ENCODE measurements around the gene SLC50A1.

DNA sequence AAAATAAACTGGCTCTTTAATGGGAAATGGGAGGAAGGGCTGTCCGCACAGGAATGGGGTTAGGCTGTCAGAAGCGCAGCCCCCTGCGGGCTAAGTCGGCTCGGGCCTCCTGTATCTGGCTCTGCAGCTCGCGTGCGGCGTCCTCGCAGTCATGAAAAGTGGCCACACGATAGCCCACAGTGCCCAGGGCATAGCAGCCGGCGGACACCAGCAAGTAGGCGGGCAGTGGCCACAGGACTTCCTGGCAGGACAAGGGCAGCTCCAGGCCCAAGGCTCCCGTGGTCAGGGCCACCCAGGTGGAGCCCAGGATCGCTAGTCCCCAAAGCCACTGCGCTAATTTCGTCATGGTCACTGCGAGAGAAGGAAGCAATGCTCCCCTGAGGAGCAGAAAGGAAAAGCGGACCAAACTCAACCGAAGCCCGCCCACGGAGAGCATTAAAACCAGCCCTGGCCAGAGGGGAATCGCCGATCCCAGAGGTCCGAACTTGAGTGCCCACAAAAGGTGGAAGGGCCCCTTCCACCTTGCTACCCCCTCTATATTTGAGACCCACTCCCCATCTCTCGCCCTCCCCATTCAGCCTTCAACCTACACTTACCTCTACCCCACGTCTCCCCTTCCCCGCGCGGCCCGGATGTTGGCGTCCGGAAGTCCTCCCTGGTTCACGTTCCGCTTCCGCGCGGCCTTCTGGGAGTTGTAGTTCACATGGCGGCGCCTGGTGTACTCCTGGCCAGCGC is 4.4 kb downstream of the SLC50A1 start, which contains the start of gene DPM3:
- TF ChIP-seq POLR2AphosphoS5 (IDR thresholded peaks at IDR 0.05; ENCODE audit: insufficient read depth in 1 of 2, low read depth in 1 of 2) (peak; percentile 90 to 94), POLR2A (IDR thresholded peaks at IDR 0.05) (peak in 1 of 2 donors; percentile 64)
- TF ChIP-seq, protein P1, sequence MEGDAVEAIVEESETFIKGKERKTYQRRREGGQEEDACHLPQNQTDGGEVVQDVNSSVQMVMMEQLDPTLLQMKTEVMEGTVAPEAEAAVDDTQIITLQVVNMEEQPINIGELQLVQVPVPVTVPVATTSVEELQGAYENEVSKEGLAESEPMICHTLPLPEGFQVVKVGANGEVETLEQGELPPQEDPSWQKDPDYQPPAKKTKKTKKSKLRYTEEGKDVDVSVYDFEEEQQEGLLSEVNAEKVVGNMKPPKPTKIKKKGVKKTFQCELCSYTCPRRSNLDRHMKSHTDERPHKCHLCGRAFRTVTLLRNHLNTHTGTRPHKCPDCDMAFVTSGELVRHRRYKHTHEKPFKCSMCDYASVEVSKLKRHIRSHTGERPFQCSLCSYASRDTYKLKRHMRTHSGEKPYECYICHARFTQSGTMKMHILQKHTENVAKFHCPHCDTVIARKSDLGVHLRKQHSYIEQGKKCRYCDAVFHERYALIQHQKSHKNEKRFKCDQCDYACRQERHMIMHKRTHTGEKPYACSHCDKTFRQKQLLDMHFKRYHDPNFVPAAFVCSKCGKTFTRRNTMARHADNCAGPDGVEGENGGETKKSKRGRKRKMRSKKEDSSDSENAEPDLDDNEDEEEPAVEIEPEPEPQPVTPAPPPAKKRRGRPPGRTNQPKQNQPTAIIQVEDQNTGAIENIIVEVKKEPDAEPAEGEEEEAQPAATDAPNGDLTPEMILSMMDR (IDR thresholded peaks at IDR 0.05) = no peak
